Measurements from ENCODE around the gene PRMT2. TPM values are rescaled to one million over a fixed set of nuclear protein-coding genes. Genes with fewer than 3 reads are reported as not detected.

Gene PRMT2
- total RNA-seq, 2 donors from 2014 or later, result 89.1 to 102 TPM

DNA sequence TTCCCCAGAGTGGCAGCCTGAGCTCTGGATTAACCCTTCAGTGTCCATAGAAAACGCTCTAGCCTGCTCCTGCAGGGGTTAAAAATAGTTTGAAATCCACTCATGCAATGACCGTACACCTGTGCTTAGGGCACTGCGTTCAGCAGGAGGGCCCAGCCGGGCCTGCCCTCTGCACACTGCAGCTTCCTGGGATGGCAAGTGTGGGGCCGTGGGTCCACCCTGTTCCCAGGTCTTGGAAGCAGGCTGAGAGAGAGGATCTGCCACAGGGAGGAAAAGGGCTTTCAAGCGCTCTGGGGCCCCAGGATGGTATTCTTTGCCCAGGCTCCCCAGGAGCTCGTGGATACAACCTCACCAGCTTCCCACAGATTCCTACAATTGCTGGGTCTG, 29.1 kb upstream of the PRMT2 start:
- H3K4me1 Mint-ChIP-seq, result peaks cover 21% of the 10 kb centered on the region
- no peaks in the 10 kb centered on the region for H3K27me3 Mint-ChIP-seq
- ATAC-seq (peak; percentile 17), DNase-seq (no peak)
- no peaks in the 10 kb centered on the region for H3K9me3 ChIP-seq (ENCODE audit: control insufficient read depth, low read length, poor library complexity, severe bottlenecking)
- H3K36me3 Mint-ChIP-seq (ENCODE audit: low read depth), result peaks cover 2% of the 10 kb centered on the region
- peak overlapping the region; percentile 72 for H3K4me3 Mint-ChIP-seq
- peak overlapping the region; percentile 76 for H3K27ac Mint-ChIP-seq

DNA sequence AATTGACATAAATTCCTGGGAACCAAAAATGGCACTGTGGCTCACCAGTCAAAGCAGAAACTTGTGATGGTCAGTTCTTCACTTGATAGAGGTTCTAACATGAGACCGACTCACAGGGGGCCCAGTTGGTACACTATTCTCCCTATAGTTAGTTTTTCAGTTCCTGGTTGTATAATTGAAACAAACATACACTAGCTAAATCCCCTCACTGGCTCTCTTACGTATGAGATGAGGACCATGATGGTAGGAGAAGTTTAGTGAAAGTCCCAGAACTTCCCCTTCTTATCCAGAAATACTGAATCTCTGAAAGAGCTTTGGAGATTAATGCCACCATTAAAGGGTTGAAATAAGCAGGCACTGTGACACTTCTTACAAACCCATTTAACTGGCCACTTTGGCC, 27.8 kb upstream of the PRMT2 start:
- Mint-ChIP-seq H3K27ac (no peak overlapping the region), H3K36me3 (ENCODE audit: low read depth) (peaks cover 2% of the 10 kb centered on the region), H3K4me1 (peaks cover 20% of the 10 kb centered on the region), H3K27me3 (no peaks in the 10 kb centered on the region), H3K4me3 (no peak overlapping the region)
- ATAC-seq, result no peak
- H3K9me3 ChIP-seq (ENCODE audit: control insufficient read depth, low read length, poor library complexity, severe bottlenecking), result no peaks in the 10 kb centered on the region
- DNase-seq, result no peak

DNA sequence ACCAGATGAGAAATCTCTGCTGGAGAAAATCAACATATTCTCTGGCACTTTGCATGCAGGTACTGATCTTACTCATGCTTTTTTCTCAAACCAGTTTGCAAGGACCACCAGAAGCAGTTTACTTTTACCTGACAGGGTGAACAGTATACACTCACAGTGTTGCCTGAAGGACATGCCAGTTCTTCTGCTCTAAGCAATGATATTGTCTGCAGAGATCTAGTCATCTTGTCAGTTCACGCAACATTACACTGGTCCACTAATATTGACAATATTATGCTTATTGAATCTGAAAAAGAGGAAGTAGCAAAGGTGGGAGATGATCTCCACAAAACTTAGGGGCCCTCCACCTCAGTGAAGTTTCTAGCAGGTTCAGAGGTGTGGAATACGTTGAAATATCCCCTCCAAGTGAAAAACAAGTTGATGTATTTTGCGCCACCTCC, 26.8 kb upstream of the PRMT2 start:
- no peak for DNase-seq
- H3K9me3 ChIP-seq (ENCODE audit: control insufficient read depth, low read length, poor library complexity, severe bottlenecking), result no peaks in the 10 kb centered on the region
- Mint-ChIP-seq H3K36me3 (ENCODE audit: low read depth) (peaks cover 2% of the 10 kb centered on the region), H3K4me3 (no peak overlapping the region), H3K27me3 (no peaks in the 10 kb centered on the region), H3K4me1 (peaks cover 19% of the 10 kb centered on the region), H3K27ac (no peak overlapping the region)
- ATAC-seq, result no peak

DNA sequence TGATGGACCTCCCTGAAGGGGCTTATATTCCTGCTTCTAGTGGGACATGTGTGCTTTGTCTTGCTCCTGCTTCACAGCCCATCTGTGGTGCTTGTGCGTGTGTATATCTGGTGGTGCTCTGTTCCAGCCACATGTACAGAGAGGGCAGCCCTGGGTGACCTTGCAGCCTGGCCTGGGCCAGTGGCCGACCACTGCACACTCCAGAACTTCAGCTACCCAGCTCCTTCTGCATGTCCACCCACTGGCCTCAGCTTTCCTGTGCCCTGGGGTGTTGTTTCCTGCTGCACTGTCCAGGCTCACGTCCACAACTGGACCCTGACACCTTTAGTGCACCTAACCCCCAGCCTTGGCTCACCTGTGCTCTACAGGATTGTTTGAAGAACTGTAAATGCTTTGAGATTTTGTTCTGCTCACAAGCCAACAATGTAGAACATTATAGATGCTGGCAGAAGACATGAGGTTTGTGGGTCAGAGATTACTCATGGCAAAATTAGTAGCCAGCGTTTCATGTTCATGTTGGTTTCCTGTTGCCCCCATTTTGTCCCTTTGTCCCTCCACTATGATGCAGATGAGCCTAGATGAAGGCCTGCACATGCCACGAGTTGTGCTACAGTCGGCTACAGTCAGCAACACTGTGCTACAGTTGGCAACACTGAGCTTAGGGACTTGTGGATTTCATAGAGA, 25.3 kb upstream of the PRMT2 start:
- no peaks in the 10 kb centered on the region for H3K9me3 ChIP-seq (ENCODE audit: control insufficient read depth, low read length, poor library complexity, severe bottlenecking)
- H3K27ac Mint-ChIP-seq, result no peak overlapping the region
- peaks cover 15% of the 10 kb centered on the region for H3K4me1 Mint-ChIP-seq
- no peaks in the 10 kb centered on the region for H3K27me3 Mint-ChIP-seq
- DNase-seq (no peak), ATAC-seq (no peak)
- no peak overlapping the region for H3K4me3 Mint-ChIP-seq
- H3K36me3 Mint-ChIP-seq (ENCODE audit: low read depth), result peaks cover 2% of the 10 kb centered on the region

DNA sequence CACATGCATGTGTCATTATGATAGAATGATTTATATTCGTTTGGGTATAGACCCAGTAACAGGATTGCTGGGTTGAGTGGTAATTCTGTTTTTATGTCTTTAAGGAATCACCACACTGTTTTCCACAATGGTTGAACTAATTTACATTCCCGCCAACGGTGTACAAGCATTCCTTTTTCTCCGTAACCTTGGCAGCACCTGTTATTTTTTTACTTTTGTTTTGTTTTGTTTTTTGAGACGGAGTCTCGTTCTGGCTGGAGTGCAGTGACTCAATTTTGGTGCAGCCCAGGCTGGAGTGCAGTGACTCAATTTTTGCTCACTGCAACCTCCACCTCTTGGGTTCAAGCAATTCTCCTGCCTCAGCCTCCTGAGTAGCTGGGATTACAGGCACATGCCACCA, 22.1 kb upstream of the PRMT2 start:
- peaks cover 4% of the 10 kb centered on the region for H3K4me1 Mint-ChIP-seq
- no peaks in the 10 kb centered on the region for H3K9me3 ChIP-seq (ENCODE audit: control insufficient read depth, low read length, poor library complexity, severe bottlenecking)
- H3K27me3 Mint-ChIP-seq, result no peaks in the 10 kb centered on the region
- no peak for ATAC-seq
- H3K36me3 Mint-ChIP-seq (ENCODE audit: low read depth), result peaks cover 2% of the 10 kb centered on the region
- no peak overlapping the region for H3K4me3 Mint-ChIP-seq
- no peak for DNase-seq
- no peak overlapping the region for H3K27ac Mint-ChIP-seq

DNA sequence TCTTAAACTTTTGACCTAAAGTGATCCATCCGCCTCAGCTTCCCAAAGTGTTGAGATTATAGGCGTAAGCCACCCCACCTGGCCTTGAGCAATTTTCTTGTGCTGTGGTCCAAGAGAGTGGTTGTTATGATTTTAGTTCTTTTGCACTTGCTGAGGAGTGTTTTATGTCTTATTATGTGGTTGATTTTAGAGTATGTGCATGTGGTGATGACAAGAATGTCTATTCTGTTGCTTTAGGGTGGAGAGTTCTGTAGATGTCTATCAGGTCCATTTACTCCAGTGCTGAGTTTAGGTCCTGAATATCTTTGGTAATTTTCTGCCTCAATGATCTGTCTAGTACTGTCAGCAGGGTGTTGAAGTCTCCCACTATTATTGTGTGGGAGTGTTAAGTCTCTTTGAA, 19.4 kb upstream of the PRMT2 start:
- no peaks in the 10 kb centered on the region for H3K9me3 ChIP-seq (ENCODE audit: control insufficient read depth, low read length, poor library complexity, severe bottlenecking)
- H3K27ac Mint-ChIP-seq, result no peak overlapping the region
- ATAC-seq (no peak), DNase-seq (no peak)
- no peaks in the 10 kb centered on the region for H3K36me3 Mint-ChIP-seq (ENCODE audit: low read depth)
- peaks cover 6% of the 10 kb centered on the region for H3K4me1 Mint-ChIP-seq
- H3K27me3 Mint-ChIP-seq, result no peaks in the 10 kb centered on the region
- H3K4me3 Mint-ChIP-seq, result no peak overlapping the region

DNA sequence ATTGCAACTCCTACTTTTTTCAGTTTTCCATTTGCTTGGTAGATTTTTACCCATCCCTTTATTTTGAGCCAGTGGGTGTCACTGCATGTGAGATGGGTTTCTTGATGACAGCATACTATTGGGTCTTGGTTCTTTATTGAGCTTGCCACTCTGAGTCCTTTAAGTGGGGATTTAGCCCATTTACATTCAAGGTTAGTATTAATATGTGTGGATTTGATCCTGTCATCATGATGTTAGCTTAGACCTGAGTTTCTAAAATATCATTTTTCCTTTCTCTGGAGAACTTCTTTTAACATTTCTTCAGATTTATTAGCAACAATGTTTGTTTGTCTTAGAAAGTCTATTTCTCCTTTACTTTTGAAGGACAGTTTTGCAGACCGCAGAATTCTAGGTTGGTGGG, 18.8 kb upstream of the PRMT2 start:
- Mint-ChIP-seq H3K36me3 (ENCODE audit: low read depth) (no peaks in the 10 kb centered on the region), H3K27me3 (no peaks in the 10 kb centered on the region), H3K4me1 (peaks cover 9% of the 10 kb centered on the region), H3K4me3 (no peak overlapping the region), H3K27ac (no peak overlapping the region)
- H3K9me3 ChIP-seq (ENCODE audit: control insufficient read depth, low read length, poor library complexity, severe bottlenecking), result no peaks in the 10 kb centered on the region
- ATAC-seq (no peak), DNase-seq (no peak)

DNA sequence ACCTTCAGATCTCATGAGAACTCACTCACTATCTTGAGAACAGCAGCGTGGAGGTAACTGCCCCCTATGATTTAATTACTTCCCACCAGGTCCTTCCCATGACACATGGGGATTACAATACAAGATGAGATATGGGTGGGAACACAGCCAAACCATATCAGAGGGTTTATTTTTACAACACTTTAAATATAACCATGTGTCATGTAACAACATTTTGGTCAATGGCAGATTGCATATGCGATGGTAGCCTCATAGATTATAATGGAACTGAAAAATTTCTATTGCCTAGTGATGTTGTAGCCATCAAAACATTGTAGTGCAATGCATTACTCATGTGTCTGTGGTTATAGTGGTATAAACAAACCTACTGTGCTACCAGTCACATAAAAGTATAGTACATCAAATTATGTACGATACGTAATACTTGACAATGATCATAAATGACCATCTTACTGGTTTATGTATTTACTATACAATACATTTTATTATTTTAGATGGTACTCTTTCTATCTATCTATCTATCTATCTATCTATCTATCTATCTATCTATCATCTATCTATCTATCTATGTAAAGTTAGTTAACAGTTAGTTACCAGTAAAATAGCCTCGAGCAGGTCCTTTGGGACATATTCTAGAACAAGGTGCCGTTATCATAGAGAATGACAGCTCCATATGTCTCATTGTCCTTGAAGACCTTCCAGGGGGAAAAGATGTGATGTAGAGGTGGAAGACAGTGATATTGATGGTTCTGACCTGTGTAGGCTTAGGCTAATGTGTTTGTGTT, 18.0 kb upstream of the PRMT2 start:
- no peak overlapping the region for H3K4me3 Mint-ChIP-seq
- ATAC-seq (no peak), DNase-seq (no peak)
- no peaks in the 10 kb centered on the region for H3K27me3 Mint-ChIP-seq
- no peak overlapping the region for H3K27ac Mint-ChIP-seq
- H3K9me3 ChIP-seq (ENCODE audit: control insufficient read depth, low read length, poor library complexity, severe bottlenecking), result no peaks in the 10 kb centered on the region
- no peaks in the 10 kb centered on the region for H3K36me3 Mint-ChIP-seq (ENCODE audit: low read depth)
- H3K4me1 Mint-ChIP-seq, result peaks cover 14% of the 10 kb centered on the region

DNA sequence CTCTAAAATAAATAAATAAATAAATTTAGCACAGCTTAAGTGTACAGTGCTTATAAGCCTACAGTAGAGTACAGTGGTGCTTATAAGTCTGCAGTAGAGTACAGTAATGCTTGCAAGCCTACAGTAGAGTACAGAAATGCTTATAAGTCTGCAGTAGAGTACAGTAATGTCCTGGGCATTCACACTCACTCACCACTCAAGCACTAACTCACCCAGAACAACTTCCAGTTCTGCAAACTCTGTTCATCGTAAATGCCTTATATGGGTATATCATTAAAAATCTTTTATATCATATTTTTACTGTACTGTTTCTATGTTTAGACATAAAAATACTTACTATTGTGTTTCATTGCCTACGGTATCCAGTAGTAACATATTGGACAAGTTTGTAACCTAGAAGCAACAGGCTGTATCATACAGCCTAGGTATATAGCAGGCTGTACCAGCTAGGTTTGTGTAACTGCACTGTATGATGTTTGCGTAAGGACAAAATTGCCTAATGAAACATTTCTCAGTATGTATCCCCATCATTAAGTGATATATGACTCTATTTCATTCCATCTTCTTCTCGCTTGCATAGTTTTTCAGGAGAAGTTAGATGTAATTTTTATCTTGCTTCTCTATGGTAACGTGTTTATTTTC, 16.6 kb upstream of the PRMT2 start:
- H3K27ac Mint-ChIP-seq, result no peak overlapping the region
- no peaks in the 10 kb centered on the region for H3K36me3 Mint-ChIP-seq (ENCODE audit: low read depth)
- H3K27me3 Mint-ChIP-seq, result no peaks in the 10 kb centered on the region
- H3K4me1 Mint-ChIP-seq, result peaks cover 19% of the 10 kb centered on the region
- ATAC-seq (no peak), DNase-seq (no peak)
- no peak overlapping the region for H3K4me3 Mint-ChIP-seq
- H3K9me3 ChIP-seq (ENCODE audit: control insufficient read depth, low read length, poor library complexity, severe bottlenecking), result no peaks in the 10 kb centered on the region

DNA sequence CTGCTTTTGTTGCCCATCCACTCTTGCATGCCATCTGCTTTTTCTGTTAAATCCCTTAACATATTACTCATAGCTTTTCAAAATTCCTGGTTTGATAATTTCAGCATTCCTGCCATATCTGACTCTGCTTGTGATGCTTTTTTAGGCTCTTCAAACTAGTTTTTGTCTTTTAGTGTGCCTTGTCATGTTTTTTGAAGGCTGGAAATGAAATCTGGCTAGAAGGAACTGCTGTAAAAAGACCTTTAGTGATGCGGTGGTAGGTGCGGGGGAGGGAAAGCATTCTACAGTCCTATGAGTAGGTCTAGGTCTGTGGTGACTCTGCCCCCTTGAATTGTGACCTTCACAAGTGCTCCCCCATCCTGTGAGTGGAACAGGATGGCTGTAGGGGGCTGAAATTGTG, 15.6 kb upstream of the PRMT2 start:
- no peaks in the 10 kb centered on the region for H3K36me3 Mint-ChIP-seq (ENCODE audit: low read depth)
- H3K27me3 Mint-ChIP-seq, result no peaks in the 10 kb centered on the region
- no peak for DNase-seq
- H3K9me3 ChIP-seq (ENCODE audit: control insufficient read depth, low read length, poor library complexity, severe bottlenecking), result no peaks in the 10 kb centered on the region
- H3K27ac Mint-ChIP-seq, result no peak overlapping the region
- peaks cover 19% of the 10 kb centered on the region for H3K4me1 Mint-ChIP-seq
- ATAC-seq, result no peak
- H3K4me3 Mint-ChIP-seq, result no peak overlapping the region

DNA sequence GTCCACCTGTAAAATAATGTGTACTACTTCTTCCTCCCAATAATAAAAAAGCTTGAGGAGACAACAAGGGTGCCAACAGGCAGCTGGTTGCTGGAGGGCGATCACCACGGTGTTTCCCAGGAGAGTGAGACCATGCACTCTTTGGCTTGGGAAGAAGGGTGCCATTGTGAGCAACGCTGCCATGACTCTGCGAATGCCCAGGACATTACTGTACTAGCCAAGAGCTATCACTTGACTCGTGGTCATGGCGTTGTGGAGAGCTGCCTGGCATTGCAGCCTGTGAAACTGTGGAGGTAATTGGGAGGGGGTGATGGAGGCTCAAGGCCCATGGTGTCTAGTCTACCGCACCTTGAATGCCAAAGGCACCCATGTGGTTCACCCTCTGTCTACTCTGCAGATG, 14.6 kb upstream of the PRMT2 start:
- ATAC-seq, result no peak
- DNase-seq, result no peak
- H3K9me3 ChIP-seq (ENCODE audit: control insufficient read depth, low read length, poor library complexity, severe bottlenecking), result peaks cover 3% of the 10 kb centered on the region
- H3K36me3 Mint-ChIP-seq (ENCODE audit: low read depth), result no peaks in the 10 kb centered on the region
- H3K4me1 Mint-ChIP-seq, result peaks cover 19% of the 10 kb centered on the region
- peak overlapping the region; percentile 91 for H3K27ac Mint-ChIP-seq
- no peak overlapping the region for H3K4me3 Mint-ChIP-seq
- no peaks in the 10 kb centered on the region for H3K27me3 Mint-ChIP-seq

DNA sequence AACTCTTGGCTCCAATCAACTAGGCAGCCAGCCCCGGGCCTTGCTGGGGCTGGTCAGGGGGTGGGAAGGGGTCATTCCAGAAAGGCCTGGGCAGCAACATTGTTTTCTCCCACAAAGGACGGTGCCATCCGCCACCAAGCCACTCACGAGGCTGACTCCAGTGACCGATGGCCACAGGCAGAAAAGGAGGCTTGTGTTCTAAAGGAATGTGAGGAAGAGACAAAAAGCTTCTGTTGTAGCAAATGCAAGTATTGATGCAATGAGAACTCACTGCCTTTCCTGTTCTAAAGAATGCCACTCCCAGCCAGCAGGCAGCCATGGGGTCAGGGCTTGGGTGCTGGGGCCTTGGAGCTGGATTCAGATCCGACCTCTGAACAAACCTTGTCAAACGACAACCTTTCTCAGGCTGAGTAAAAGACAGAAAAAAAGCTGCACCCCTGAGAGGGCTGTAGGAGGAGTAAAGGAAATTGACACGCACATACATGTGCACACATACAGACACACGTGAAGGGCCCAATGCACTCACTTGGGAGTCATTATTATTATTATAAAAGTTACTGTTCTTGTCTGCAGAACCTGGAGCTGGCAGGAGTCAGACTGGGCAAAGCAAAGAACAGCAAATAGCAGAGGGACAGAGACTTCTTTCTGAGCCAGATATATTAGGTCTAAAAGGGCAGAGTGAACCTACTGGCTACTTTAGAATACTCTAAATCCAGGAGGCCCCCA, 13.9 kb upstream of the PRMT2 start:
- H3K4me3 Mint-ChIP-seq, result peak overlapping the region; percentile 1
- peaks cover 21% of the 10 kb centered on the region for H3K4me1 Mint-ChIP-seq
- no peaks in the 10 kb centered on the region for H3K27me3 Mint-ChIP-seq
- DNase-seq, result no peak
- peaks cover 3% of the 10 kb centered on the region for H3K9me3 ChIP-seq (ENCODE audit: control insufficient read depth, low read length, poor library complexity, severe bottlenecking)
- peak; percentile 63 for ATAC-seq
- H3K27ac Mint-ChIP-seq, result peak overlapping the region; percentile 91
- H3K36me3 Mint-ChIP-seq (ENCODE audit: low read depth), result no peaks in the 10 kb centered on the region

DNA sequence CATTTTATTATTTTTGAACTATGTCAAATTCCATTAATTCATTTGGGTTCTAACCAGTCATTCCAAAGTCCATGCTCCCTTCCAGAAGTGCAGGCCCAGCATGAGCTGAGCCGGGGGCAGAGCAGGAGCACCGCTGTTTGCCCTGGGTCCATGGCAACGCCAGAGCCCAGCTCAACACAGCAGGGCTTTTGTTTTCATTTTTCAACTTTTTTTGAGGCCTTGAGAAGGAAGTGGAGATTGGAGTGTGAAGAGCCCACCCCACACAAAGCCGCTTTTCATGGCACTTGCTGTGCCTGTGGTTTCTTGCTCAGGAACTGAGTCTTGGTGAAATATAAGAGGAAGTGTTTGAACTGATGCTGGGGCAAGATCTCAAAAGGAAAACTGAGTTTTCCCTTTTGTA, 13.2 kb upstream of the PRMT2 start:
- DNase-seq (peak in 1 of 3 donors; percentile 27), ATAC-seq (peak; percentile 79)
- H3K27ac Mint-ChIP-seq, result peak overlapping the region; percentile 91
- no peaks in the 10 kb centered on the region for H3K27me3 Mint-ChIP-seq
- H3K4me3 Mint-ChIP-seq, result no peak overlapping the region
- no peaks in the 10 kb centered on the region for H3K36me3 Mint-ChIP-seq (ENCODE audit: low read depth)
- H3K9me3 ChIP-seq (ENCODE audit: control insufficient read depth, low read length, poor library complexity, severe bottlenecking), result peaks cover 3% of the 10 kb centered on the region
- H3K4me1 Mint-ChIP-seq, result peaks cover 27% of the 10 kb centered on the region
